Renal cortical epithelial cell (primary cell): ENCODE results near the gene GNPAT. TPM values are rescaled to one million over a fixed set of nuclear protein-coding genes. Genes with fewer than 3 reads are reported as not detected.
A peak's percentile ranks its signal among the peaks of the same experiment; 100 is the strongest.

ENCODE experiments used
- DNase-seq: peaks from one replicate; pipeline ENCODE4 v3.0.0-alpha.2; 2011; ENCODE audit warnings: low read depth
- total RNA-seq: library from RNA; depleted of rRNA; stranded (reverse); fragments of >200 nt; gene quantifications from 2 replicates; pipeline ENCODE4 v1.2.3, GENCODE V29; 2014

The GNPAT gene
- total RNA-seq, 1 donor from 2014 or later = 51.7 TPM

DNA sequence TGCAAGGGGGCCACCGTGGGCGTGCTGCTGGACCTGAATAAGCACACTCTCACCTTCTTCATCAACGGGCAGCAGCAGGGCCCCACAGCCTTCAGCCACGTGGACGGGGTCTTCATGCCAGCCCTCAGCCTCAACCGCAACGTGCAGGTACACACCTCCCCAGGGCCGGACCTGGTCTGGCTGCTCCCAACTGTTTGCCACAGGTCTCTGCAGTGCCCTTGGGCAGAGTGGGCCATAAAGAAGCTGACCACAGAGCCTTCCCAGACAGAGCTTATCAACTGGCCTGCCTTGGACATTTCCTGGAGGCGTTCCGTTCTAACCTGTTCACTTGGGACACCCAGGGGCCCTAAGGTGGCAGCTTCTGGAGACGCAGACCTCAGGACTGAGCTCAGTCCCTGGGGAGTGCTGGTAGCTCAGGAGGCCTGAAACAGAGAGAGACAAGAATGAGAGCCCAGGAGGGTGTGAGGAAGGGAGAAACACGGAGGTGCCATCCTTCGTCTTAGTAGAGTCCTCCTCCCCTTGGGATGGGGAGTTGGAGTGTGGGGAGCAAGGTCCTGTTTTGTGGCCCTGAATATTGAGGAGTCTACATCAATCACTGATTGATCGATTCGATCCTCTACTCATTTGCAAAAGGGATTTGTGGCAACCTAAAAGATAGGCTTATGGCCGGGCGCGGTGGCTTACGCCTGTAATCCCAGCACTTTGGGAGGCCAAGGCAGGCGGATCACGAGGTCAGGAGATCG, 27.0 kb upstream of the GNPAT start:
- DNase-seq = no peak

DNA sequence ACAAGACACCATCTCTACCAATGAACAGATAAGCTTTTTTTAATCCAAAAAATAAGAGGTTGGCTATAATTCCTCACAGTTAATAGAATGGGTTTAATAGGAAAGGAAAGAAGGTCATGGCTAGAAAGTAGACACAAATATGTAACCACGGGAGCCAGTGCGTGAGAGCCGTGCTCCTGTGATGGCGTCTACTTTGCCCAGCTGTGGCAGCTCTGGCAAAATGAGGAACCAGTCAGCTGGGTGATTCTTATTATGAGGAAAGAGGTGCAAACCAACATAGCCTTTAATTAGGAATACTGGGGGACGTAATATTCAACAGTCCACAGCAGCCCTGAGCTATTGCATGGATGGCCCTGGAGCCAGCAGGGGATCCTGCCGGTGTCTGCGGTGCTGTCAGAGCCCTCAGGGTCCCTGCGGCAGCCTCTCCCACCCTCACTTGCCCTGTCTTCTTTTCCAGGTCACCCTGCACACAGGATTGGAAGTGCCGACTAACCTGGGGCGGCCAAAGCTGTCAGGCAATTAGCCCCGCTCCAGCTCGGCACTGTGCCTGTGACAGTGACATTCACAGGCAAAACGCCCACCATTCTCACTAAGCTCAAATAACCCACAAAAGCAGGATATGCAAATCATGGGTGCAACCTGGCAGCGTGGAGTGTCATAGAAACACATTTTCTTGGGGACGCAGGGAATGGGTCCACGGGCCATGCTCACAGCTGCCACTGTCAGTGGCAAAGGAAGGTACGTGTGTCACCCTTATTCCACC, 25.9 kb upstream of the GNPAT start:
- no peak for DNase-seq

DNA sequence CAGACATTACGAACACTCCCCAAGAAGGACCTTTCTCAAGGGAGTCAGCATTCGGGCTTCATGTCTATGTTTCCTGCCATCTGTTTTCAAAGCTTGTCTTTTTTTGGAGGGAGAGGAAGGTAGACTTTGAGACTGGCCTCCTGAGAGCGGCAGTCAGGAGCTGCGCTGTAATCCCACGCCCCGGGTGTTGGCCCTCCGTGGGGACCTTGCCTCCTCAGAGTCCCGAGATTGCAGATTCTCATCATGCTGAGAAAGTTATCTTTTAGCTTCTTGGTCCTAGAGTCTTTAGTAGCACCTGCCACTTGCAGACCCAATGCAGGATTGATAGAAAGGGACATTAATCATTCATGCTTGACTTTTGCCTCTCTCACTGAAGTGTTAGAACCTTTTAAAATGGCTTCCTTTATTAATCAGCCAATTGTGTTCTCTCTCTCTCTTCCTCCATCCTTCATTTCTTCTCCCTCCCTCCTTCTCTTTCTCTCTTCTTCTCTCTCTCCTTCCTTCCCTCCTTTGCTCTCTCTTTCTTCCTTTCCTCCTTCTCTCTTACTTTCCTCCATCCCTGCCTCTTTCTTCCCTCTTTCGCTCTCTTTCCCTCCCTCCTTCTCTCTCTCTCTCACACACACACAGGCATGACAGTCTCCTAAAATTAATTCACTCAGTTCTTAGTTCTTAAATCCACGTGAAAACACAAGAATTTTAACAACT, 25.2 kb upstream of the GNPAT start:
- DNase-seq = no peak

DNA sequence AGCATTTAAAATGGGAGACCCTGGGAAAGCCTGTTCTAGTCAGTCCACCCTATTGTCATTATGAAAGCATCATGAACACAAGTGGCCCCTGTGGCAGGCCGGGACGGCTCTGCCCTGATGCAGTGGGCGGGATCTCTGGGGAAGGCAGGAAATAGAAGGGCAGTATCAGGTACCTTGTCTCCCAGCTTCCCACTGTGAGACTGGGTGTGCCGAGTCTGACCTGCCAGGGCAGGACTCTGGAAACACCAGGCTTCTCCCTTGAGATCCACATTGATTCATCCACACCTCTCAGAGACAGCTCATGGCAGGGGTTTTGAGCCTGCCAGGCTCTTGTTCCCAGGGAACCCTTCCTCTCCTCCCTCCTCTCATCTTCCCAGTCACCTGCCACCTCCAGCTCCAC, 24.5 kb upstream of the GNPAT start:
- DNase-seq = no peak

DNA sequence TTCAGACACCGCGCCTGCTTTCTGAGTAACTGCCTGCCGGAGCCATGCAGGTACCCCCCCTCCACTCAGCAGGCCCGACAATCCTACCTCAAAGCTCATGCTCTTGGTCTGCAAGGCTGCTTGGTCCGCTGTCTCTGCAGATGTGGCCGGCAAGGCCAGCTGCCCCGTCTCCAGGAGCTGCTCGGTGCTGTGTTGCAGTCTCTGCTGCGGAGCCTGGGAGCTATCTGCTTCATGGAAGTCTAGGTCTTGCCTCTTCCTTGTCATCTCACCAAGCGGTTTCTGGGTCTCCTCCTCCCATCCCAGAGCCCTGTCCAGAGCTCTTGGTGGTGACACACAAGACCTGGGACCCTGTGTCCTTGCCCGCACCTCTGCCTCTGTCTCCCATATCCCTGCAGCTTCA, 24.0 kb upstream of the GNPAT start:
- no peak for DNase-seq

DNA sequence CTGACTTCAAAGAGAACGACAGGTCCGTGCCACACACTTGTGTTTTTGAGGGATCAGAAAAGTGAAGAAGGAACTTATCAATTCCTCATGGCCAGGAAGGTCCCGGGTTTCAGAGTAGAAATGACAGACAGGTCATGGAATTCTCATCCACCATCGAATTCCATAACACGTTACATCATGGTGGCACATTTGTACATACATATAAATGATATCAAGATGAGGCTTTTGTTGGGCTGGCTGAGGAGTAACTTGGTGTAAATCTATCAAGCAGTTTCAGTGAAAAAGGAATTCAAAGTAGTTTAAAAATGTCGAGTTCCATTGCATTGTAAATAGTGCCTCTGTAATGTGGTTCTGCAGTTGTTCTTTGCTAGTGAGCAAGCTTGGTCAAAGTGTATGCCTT, 22.9 kb upstream of the GNPAT start:
- no peak for DNase-seq

DNA sequence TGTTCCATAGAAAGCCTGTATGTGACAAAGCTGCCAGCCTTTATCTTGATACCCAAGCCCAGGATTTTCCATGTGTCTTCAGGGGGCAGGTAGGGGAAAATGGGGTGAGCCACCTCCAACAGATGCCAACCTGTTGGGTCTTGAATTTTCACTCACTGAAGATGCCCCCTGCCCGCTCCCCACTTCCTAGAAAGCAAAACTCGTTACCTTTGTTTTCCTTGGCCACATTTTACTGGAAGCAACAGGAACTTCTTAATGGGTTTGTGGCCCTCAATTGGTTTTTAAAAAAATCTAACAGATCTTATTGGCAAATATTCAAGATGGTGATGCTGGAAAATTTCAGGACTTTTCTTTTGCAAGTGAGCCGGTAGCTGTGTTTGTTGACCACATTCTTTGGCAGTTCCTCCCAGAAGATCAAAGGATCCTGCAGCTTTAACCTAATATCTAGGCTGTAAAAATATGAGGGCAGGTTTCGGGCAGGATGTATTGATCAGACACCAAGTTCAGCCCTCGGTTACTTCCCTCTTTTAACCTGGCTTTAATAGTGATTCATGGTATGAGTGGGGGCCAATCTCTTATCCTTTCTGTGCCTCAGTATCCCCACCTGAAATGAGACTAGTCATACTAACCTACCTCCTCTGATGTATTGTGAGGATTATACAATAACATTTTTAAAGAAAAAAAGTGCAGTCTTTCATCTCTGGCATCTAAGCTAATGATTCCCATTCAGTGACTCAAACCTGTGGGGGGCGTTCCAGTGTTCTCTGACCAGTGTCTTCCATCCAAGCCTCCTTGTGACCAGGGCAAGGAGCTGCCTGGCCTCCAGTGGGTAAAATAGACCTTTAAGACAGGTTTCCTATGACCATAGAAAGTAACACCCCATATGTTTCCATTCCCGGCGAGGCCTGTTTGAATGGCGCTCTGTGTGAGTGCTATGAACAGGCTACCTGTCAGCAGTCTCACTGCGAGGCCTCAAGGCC, 21.3 kb upstream of the GNPAT start:
- no peak for DNase-seq

DNA sequence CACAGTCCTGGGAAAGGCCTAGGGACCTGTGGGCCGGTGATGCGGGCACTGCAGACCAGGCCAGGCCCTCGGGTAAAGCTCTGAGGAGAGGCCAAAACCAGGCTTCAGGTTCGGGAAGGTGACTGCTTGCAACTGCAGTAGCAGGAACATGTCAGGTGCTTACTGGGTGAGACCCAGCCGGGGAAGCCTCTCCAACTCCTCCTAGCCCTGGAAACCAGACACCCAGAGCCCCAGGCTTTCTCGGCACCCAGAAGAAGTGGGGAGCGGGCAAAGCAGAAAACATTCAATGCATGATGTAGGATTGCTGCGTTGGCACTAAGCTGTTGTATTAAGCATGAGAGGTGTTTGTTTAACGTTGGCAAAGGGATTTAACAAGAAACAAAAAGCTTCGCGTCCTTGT, 20.2 kb upstream of the GNPAT start:
- no peak for DNase-seq

DNA sequence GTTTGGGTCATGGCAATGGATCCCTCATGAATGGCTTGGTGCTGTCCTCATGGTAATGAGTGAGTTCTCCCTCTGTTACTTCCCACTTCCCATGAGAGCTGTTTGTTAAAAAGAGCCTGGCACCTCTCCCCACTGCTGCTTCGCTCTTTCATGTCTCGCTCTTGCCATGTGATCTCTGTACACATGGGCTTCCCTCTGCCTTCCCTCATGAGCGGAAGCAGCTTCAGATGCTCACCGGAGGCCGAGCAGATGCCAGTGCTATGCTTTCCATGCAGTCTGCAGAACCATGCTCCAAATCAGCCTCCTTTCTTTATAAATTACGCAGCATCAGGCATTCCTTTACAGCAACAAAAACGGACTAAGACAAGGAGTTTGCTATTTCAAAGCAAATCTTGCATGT, 14.9 kb upstream of the GNPAT start:
- no peak for DNase-seq

DNA sequence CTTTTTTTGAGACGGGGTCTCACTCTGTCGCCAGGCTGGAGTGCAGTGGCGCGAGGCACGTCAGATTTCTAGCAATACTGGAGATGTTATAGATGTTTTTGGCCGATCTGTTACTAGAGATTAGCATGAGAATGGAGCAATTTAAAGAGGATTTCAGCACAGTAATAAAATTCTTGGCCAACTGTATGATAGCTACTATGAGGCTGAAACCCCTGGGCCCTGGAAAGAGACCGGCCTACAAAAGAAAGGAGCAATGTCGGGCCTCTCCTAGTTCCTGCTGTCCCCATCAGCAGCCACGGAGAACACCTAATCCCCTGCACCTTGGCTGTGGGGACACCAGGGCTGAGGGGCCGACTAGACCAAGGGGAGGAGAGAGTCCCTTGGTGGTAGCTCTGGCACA, 9.5 kb upstream of the GNPAT start:
- DNase-seq = no peak

DNA sequence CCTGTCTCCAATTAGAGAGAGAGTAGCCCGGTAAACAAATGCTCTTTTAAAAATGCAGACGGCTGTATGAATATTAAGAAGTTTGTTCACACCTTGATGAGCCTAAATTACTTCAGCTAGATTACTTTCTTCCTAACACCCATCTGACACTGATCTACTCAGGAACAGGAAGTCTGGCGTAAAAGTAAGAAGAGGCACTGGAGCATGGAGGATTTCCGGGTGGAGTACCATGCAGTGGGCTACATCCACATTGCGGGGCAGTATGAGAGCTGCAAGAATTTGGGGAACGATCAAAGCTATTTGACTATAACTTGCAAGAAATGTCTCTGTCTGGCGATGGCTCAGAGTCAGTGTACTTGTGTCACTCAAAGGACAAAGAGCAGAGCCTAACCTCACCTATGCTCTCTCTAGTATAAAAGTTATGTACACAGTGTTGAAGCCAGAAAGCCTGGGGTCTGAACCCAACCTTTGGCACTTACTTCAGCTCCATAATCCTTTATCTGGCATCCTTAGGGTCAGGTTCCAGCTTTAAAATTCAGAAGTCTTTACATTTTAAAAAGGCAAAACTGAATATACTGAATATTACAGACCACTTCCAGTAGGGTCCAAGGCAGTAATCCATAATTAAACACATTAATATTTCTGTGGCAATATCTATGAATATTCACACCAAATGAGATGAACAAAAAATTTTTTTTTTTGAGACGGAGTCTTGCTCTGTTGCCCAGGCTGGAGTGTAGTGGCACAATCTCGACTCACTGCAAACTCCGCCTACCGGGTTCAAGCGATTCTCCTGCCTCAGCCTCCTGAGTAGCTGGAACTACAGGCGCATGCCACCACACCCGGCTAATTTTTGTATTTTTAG, 7.9 kb upstream of the GNPAT start:
- peak; percentile 25 for DNase-seq

DNA sequence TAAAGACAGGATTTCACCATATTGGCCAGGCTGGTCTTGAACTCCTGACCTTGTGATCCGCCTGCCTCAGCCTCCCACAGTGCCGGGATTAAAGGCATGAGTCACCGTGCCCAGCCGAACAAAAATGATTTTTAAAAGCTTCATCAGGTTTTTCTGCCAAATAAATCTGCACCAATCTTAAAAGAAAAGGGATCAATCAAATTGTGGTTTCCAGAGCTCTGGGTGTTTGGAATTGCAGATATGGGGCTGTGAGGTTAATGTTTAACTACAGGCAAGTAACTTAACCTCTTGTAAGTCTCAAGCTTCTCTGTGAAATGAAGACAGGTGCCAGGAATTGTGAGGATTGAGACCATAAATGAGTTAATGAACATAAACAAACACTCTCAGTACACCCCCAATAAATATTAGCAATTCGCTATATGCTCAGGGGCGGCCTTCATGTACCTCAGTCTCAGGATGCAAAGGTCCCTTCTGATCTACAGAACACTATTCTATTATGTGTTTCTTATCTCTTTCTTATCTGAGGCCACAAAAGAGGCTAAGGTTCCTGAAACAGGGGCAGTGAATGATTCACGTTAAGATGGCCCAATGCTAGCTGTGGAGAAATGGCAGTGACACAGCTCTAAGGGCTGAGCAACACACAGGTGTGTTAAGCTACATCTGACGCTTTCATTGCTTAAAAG, 7.1 kb upstream of the GNPAT start:
- peak; percentile 83 for DNase-seq

DNA sequence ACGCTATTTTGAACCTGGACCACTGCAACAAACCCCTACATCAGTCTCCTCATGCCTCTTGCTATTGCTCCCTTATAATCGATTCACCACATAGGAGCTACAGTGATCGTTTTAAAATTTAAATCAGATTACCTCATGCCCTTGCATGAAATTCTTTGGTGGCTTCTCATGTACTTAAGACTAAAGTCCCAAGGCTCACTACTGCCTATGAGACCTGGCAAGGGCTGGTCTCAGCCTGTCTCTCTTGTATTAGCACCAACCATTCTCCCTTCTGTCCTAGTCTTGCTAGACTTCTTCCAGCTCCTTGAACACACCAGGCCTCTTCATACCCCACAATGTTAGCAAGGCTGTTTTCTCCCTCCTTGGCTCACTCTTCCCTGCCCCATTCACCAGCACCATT, 6.5 kb upstream of the GNPAT start:
- peak; percentile 36 for DNase-seq

DNA sequence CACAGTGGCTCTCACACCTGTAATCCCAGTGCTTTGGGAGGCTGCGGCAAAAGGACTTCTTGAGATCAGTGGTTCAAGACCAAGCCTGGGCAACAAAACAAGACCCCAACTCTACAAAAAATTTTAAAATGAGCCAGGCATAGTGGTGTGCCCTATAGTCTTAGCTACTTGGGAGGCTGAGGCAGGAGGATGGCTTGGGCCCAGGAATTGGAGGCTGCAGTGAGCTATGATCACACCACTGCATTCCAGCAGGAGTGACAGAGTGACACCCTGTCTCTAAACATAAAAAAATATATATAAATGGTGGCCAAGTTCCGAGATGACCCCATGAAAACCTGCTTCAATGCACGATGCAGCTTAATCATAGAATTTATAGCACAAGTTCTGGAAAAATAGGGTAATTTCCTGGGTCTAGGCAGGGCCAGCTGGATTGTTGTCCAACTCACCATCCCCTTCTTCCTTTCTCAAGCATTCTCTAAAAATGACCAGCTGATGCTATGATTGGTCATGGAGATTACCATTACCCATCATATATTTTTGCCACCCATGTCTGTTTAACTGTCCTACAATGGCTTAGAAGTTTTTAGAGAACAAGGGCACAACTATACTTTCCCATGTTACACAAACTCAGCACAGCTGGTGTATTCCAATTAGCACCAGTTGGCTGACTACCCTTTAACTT, 5.3 kb upstream of the GNPAT start:
- DNase-seq = no peak

DNA sequence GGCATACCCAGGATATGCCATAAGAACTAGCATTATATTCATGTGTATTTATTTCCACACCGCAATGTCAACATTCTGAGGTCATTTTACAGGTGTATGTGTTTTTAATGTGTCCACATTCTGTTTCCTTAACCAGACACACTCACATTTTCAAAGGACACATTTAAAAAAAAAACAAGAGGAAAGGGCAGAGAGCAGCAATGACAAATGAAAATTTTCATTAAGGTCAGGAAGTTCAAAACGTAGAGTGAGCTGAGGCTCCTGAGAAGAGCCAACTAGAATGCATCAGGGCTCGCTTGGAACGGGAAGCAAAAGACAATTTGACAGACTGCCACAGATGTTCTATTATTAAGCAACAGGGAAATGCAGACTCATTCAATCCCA, 4.8 kb upstream of the GNPAT start:
- no peak for DNase-seq

DNA sequence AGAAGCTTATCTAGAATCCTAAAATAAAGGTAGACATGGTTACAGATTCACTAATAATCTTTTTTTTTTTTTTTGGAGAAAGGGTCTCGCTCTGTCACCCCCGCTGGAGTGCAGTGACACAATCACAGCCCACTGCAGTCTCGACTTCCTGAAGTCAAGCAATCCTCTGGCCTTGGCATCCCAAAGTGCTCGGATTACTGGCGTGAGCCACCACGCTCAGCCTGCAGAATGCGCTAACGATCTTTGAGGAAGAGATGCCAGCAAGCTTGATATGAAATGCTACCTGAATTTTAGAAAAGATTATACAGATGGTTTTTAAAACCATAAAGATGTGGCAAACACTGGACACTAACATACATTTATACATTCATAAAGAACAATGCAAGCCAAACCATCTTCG, 4.1 kb upstream of the GNPAT start:
- DNase-seq = no peak

DNA sequence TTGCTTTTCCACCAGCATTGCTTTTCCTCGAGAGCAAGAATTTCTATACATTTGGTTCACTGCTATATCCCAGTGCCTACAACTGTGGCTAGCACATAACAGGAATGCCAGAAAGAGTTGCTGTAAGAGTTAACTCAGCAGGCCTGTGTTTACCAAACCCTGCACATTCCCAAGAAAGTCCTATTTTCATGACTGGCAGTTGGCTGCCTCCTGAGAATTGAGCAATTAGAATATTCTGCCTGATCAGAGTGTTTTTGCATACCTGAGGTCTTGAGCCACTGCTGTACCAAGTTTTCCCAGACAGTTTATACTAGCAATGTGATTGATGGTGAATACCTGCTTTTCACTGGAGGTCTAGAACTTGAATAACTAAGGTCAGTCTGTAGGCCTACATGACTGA, 2.7 kb upstream of the GNPAT start:
- no peak for DNase-seq

DNA sequence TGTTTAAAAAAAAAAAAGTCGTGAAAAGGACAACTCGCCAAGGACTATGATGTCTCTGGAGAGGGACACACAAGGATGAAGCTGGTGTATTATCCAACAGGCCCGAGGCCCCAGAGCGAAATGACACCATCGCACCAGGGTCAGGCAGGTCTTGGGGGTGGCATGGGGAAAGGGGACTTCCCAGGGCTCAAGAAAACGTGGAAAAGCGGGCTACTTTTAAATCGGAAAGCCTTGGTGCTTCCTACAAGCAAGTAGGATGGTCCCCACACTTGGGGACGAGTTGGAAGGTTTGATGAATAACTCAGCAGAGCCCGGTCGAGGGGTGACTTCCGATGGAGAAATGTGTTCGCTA, 505 bp upstream of the GNPAT start:
- DNase-seq = peak; percentile 19

DNA sequence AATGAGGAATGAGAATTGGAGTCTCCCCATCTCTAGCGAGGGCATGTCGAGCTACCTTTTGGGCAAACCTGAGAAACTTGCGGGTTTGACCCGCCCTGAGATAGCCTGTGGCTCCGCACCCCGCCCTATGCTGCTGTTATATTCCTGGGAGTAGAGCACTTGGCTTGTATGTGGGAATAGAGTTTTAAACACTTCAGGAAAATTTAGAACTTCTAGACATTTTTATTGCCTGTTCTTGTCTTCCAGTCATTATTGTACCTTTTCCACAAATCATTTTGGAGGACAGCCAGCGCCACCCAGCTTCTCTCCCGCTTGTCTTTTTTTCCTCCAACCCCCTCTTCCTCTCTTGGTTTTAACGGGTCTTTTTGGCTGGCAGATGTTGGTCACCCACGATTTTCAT, 738 bp downstream of the GNPAT start:
- no peak for DNase-seq
